Esophagus squamous epithelium (tissue), 4 donors: Measurements from ENCODE around the gene CCDC192.

Experiments
- POLR2A ChIP-seq, 4 donors: fragments of 450-650 bp; IDR thresholded peaks; one replicate each; pipeline ENCODE4 v1.6.1; 2017; ENCODE audit warnings: antibody characterized with exemption in 4 of 4, mild to moderate bottlenecking in 4 of 4, moderate library complexity in 3 of 4
- TF ChIP-seq, protein P1 (sequence below), 6 experiments: fragments of 450-650 bp in 4 of 6; fragments of 200-600 bp in 2 of 6; sonication (generic) in 2 of 6; IDR thresholded peaks; one replicate each; pipeline ENCODE4 v1.5.1; 2016 to 2019; ENCODE audit warnings: antibody characterized with exemption in 6 of 6, mild to moderate bottlenecking in 4 of 6, moderate library complexity in 4 of 6

- TF ChIP-seq, protein P1, sequence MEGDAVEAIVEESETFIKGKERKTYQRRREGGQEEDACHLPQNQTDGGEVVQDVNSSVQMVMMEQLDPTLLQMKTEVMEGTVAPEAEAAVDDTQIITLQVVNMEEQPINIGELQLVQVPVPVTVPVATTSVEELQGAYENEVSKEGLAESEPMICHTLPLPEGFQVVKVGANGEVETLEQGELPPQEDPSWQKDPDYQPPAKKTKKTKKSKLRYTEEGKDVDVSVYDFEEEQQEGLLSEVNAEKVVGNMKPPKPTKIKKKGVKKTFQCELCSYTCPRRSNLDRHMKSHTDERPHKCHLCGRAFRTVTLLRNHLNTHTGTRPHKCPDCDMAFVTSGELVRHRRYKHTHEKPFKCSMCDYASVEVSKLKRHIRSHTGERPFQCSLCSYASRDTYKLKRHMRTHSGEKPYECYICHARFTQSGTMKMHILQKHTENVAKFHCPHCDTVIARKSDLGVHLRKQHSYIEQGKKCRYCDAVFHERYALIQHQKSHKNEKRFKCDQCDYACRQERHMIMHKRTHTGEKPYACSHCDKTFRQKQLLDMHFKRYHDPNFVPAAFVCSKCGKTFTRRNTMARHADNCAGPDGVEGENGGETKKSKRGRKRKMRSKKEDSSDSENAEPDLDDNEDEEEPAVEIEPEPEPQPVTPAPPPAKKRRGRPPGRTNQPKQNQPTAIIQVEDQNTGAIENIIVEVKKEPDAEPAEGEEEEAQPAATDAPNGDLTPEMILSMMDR (IDR thresholded peaks at IDR 0.05): no peak
- TF ChIP-seq POLR2A (IDR thresholded peaks at IDR 0.05): no peak
Observed at GRCh38 chr5:127988146-127988760, 285.1 kb downstream of the CCDC192 start.
